ENCODE measurements around the gene AQP11.

GRCh38 chr11:77642228-77642627 is 52.5 kb downstream of the AQP11 start:
- TF ChIP-seq CTCF (IDR thresholded peaks at IDR 0.05) = no peak
- TF ChIP-seq POLR2A (IDR thresholded peaks at IDR 0.05) = no peak
- no peak for TF ChIP-seq POLR2AphosphoS5 (IDR thresholded peaks at IDR 0.05)

Data from suprapubic skin (tissue), 4 donors.